Measurements from ENCODE around the gene RARS2. TPM values are rescaled to one million over a fixed set of nuclear protein-coding genes. Genes with fewer than 3 reads are reported as not detected.
"Not testable (repeated sequence)": the region's sequence is repeated elsewhere in the genome, so short reads cannot be mapped to it uniquely, and the experiment has no call there.

Gene RARS2
- total RNA-seq, 1 donor from 2014 or later, result 31.7 TPM

GRCh38 chr6:87494761-87495422 is 94.9 kb downstream of the RARS2 start:
- no peak for DNase-seq

- DNase-seq, result not testable (repeated sequence)
Observed at GRCh38 chr6:87489326-87489725, 100.5 kb downstream of the RARS2 start.

- DNase-seq, result peak; percentile 87
Observed at GRCh38 chr6:87487555-87487954, 102.2 kb downstream of the RARS2 start.

- no peak for DNase-seq
Observed at GRCh38 chr6:87484491-87484890, 105.3 kb downstream of the RARS2 start.

GRCh38 chr6:87483929-87484328 is 105.9 kb downstream of the RARS2 start:
- no peak for DNase-seq

GRCh38 chr6:87482366-87482765 is 107.4 kb downstream of the RARS2 start:
- no peak for DNase-seq

- DNase-seq, result no peak
Observed at GRCh38 chr6:87481931-87482330, 107.9 kb downstream of the RARS2 start.

GRCh38 chr6:87473419-87473903 is 116.3 kb downstream of the RARS2 start:
- DNase-seq, result peak; percentile 69

- peak; percentile 87 for DNase-seq
Observed at GRCh38 chr6:87472525-87473418, 117.0 kb downstream of the RARS2 start, which contains the start of gene SLC35A1. Gene SLC35A1 (plus strand): TSS chr6:87472974. CDS start chr6:87473004, 30 bp downstream.

- no peak for DNase-seq
Observed at GRCh38 chr6:87465051-87465450, 124.7 kb downstream of the RARS2 start.

Other genes with a start within 250 kb of the RARS2 start
- 1.0 and 1.9 TPM in 2 replicates for gene C6orf163, start 245.2 kb downstream of the RARS2 start, total RNA-seq
- 0.19 and 0.51 TPM in 2 replicates for gene CFAP206, start 182.0 kb downstream of the RARS2 start, total RNA-seq
- 26.2 and 31.2 TPM in 2 replicates for gene SLC35A1, start 117.0 kb downstream of the RARS2 start, total RNA-seq
- gene ORC3, start 148 bp upstream of the RARS2 start, total RNA-seq, result 12.9 and 19.9 TPM in 2 replicates
- gene AKIRIN2, start 112.2 kb upstream of the RARS2 start, total RNA-seq, result 15.1 and 22.2 TPM in 2 replicates

All from dermis blood vessel endothelial cell (primary cell).